ENCODE measurements around the gene WASF3.
A peak's percentile ranks its signal among the peaks of the same experiment; 100 is the strongest.

WASF3 gene

GRCh38 chr13:26557393-26558073 is at the start of gene WASF3:
WASF3 (plus strand) TSS chr13:26557683; CDS start chr13:26642271, 84,588 bp downstream.
- peak; percentile 64 for DNase-seq

- DNase-seq: no peak
Observed at GRCh38 chr13:26508885-26509284, 48.6 kb upstream of the WASF3 start.

- DNase-seq: no peak
Observed at GRCh38 chr13:26509491-26509890, 48.0 kb upstream of the WASF3 start.

GRCh38 chr13:26513931-26514330 is 43.6 kb upstream of the WASF3 start:
- DNase-seq: no peak

- no peak for DNase-seq
Observed at GRCh38 chr13:26515721-26516120, 41.8 kb upstream of the WASF3 start.

GRCh38 chr13:26517936-26518335 is 39.5 kb upstream of the WASF3 start:
- DNase-seq: no peak

- DNase-seq: no peak
Observed at GRCh38 chr13:26518451-26518959, 39.0 kb upstream of the WASF3 start.

- no peak for DNase-seq
Observed at GRCh38 chr13:26522571-26522970, 34.9 kb upstream of the WASF3 start.

- no peak for DNase-seq
Observed at GRCh38 chr13:26523007-26523406, 34.5 kb upstream of the WASF3 start.

- no peak for DNase-seq
Observed at GRCh38 chr13:26525528-26525927, 32.0 kb upstream of the WASF3 start.

- DNase-seq: no peak
Observed at GRCh38 chr13:26526702-26527216, 30.7 kb upstream of the WASF3 start.

GRCh38 chr13:26528527-26528926 is 29.0 kb upstream of the WASF3 start:
- no peak for DNase-seq

- DNase-seq: no peak
Observed at GRCh38 chr13:26529441-26529840, 28.0 kb upstream of the WASF3 start.

GRCh38 chr13:26531742-26532141 is 25.7 kb upstream of the WASF3 start:
- no peak for DNase-seq

- no peak for DNase-seq
Observed at GRCh38 chr13:26534036-26534726, 23.3 kb upstream of the WASF3 start.

GRCh38 chr13:26538363-26539317 is 18.8 kb upstream of the WASF3 start:
- peak; percentile 45 for DNase-seq

- DNase-seq: no peak
Observed at GRCh38 chr13:26539738-26540292, 17.7 kb upstream of the WASF3 start.

GRCh38 chr13:26540334-26540733 is 17.1 kb upstream of the WASF3 start:
- no peak for DNase-seq

GRCh38 chr13:26541041-26541440 is 16.4 kb upstream of the WASF3 start:
- no peak for DNase-seq

GRCh38 chr13:26541678-26542568 is 15.6 kb upstream of the WASF3 start:
- no peak for DNase-seq

GRCh38 chr13:26544707-26545106 is 12.8 kb upstream of the WASF3 start:
- DNase-seq: no peak

All from NCI-H2081 treated with DMSO at 0.1 percent for 48 hours (cell line).